Activated CD4-positive, alpha-beta T cell treated with anti-CD3 and anti-CD28 coated beads, Interleukin-2, amount 50 U/mL, for 24 hours (primary cell): ENCODE measurements around the gene PRKN.
"Not testable (repeated sequence)": the region's sequence is repeated elsewhere in the genome, so short reads cannot be mapped to it uniquely, and the experiment has no call there.

Experiments used
- DNase-seq, 2 donors: peaks; one replicate each; pipeline ENCODE4 v3.0.0-alpha.2; 2020; ENCODE audit warnings: low read depth in 1 of 2, low spot score in 1 of 2

PRKN gene

DNA sequence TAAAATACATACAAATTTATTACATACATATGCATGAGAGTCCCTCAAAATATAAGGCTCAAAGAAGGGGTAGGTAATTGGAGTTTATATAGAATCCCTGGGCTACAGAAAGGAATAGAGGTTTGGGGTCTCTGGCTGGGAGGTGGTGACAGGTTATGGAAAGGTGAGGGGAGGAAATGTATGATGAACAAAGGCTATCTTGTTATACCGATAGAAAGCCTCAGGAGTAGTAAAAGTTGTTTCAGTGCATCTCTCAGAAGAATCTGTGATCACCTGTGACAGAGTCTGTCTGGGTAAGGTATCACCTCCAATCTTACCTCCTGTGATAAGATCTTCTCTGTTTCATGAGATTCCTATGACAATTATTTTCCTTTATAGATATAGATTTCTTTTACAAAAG, 1200.8 kb downstream of the PRKN start:
- DNase-seq: no peak

DNA sequence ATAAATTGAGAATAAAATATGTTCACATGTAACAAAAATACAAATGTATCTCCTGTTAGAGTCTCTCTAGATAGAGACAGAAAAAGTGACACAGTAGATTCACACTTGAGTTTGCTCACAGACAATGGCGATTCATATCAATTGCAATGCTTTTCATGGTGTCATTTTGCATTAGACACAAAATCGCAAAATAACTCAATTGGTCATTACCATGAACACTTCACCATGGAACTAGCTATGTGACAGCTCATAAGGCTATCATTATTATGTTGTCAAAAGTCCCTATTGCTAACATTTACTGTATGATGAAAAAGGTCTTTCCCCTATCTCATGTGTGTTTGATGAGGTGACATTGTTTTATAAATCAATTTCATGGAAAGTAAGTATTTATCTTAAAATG, 1204.2 kb downstream of the PRKN start:
- DNase-seq: no peak

DNA sequence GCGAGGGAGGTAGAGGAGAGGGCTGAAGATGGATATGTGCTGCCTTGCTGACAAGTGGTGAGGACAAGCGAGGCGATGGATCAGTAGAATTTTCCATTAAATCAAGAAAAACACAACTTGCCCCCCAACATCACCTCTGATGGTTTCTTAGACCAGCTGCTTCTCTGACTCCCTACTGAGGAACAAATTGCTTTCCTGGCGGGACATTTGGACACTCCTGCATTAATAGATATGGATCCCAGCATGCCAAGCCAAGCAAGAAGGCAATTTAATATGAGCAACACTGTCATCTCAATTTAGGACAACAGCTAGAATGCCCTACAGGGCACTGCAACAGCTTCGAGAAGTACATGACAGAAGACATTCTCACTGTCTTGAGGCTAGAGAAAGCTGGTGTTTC, 1205.3 kb downstream of the PRKN start:
- DNase-seq: no peak

DNA sequence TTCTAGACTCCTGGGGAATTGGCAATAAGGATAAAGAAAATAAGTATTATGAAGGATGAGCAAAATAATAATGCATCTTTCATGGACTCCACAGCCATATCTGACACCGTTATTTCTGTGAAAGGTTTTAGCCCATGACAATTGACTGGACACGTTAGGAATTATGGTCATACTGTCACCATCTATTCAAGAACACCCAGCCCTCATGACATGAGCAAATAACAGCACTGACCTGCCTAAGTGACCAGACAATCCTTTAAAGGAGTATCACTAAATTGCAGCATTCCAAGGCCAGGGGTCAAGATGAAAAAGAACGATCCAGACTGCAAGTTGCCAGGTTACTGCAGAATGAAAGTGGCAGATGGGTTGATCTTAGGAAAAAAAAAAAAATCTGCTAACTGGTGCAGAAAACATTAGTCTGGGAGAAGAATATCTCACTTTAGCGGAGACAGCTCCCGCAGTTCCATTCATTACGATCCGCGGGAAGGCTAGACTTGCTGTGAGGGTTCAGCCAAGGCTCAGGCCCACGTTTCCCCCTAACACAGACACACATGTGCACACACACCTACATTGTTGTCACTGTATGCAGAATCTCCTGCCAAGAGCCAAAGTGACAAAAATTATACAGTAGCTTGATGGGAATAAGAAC, 1216.0 kb downstream of the PRKN start:
- no peak for DNase-seq

DNA sequence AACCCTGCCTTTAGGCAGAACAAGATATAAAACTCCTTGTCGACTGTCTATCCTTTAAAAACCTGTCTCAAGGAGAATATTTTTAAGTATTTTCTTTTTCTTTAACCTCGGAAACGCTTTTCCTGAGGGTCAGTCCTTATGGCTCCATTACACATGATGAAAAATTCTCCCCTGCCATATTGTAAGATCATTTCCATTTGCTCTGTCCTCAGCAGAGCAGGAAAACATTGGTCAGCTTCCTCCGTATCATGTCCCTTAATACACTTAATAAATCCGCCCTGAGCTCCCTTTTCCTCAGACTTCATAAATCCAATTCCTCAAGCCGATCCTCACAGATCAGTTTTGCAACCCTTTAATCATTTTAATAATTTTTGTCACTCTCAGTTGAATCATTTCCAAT, 1219.2 kb downstream of the PRKN start:
- DNase-seq: no peak

DNA sequence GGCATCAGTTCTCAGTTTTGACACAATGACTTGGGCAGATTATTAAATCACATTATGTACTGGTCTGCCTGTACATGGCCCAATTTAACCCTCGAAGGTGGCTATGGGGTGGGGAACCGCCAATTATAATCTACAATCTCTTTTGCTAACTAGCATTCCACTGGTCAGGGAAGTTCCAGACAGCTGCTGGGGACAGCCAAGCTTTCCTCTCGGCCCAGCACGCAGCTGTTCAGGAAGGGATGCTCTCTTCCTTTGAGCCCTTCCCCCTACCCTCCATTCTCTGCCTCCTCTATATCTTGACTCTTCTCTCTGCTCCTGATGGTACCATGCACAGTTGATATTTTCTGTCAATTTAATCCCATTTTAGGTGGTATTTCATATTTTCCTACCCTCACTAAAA, 1220.2 kb downstream of the PRKN start:
- no peak for DNase-seq

DNA sequence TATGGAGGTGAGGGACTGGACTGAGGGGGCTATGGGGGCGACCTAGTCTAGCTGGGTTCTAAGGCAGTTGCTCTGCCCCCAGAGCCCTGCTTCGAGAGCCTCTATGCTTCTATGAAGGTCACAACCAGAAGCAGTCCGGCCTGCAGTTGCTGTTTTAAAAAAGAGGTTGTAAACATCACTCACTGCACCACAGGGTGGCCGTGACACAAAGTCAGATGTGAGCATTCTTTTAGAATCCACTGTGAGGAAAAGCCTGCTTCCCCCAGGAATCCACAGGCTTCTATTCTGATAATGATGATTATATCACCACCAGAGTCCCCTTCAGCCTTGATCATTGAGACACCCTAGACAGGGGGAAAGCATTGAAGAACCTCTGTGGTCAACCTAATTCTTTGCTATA, 1224.0 kb downstream of the PRKN start:
- DNase-seq: no peak

DNA sequence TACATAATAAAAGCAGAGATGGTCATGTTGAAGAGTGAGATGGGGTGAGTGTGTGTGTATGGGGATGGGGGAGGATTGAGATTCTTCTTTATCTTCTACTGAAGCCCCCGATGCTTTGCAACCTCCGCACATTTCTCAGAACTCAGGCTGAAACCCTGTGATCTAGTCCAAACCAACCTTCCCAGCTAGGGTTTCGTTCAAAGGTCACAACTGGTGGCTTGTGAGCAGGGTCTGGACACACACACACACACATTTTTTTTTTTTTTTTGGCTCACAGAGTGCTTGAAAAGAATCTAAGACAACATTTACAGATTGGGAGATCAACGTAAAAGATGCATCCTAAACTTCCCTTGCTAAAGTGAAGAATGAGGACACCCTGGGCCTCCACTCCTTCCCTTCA, 1228.7 kb downstream of the PRKN start:
- DNase-seq: no peak

DNA sequence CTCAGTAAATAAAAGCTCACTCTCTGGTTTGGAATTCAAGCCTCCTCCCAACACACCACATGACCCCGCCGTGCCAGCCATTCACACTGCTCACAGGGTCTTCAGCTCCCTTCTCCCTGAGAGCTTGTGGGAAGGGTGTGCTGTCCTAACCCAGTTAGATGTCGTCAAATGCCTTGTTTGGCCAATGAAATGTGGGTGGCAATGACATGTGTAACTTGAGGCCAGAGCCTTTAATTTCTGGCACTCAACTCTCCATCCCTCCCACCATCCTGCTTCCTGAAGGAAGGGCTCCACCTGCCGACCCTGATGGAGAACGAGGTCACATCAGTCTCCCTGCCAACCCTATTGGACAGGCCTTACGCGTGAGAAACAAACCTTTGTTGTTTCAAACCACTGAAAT, 1229.2 kb downstream of the PRKN start:
- no peak for DNase-seq

DNA sequence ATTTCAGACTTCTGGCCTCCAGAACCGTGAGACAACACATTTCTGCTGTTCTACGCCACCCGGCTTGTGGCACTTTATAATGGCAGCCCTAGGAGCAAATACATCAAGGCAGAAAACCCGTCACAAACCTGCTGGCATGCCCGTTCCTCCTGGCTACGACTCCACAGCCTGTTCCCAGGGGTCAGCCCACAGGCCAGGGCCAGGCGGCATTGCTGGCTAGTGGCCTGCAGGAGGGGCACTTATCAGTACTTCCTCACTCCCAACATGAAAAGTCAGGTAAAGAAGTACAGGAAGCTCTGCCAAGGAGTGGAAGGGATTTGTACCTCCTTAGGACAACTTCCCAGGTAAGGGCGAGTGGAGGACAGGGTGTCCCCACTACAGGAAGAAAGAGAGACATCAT, 1230.6 kb downstream of the PRKN start:
- no peak for DNase-seq

DNA sequence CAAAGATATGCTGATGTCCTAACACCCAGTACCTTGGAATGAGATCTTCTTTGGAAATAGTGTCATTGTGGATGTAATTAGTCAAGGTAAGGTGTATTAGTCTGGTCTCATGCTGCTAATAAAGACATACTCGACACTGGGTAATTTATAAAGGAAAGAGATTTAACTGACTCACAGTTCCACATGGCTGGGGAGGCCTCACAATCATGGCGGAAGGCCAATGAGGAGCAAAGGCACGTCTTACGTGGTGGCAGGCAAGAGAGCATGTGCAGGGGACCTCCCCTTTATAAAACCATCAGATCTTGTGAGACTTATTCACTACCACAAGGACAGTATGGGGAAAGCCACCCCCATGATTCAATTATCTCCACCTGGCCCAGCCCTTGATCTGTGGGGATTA, 1231.3 kb downstream of the PRKN start:
- DNase-seq: not testable (repeated sequence)

DNA sequence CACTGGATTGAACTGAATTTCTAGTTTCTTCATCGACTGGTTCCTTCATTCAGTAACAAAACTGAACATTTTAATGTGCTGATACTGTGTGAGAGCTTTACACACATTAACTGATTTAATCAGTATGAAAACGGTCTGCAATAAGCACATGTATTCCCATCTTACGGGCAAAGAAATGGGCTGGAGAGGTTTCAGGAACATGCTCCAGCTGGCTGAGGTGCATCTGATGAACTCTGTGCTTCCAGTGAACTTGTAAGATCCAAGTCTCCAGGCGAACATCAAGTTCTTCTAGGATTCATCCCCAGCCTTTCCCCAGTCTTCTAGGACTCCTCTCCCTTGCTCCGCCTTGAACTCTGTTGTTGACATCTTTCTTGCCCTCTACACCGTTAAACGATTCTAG, 1233.0 kb downstream of the PRKN start:
- no peak for DNase-seq

DNA sequence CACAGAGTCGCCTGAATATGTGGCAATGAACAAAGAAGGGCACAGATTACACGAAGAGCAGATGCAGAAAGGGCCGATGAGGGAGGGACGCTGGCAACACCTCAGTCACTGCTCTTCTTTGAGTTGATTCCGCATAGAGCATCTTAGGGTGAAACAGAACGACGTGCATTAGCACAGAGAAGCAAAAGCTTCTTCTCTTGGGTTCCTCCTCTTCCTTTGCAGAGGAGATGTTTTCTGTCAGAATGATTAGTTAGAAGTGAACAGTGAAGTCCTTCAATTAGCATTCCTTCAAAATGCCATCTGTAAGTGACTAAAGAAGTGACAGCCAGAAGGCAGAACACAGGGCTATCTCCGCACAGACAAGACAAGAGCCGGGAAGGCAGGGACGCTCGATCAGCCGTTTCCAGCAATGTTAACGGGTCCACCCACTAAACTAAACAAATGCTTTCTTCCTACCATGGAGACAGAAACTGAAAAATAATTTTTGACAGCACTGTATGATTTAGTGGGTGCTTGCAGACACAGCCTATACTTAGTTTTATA, 1233.9 kb downstream of the PRKN start:
- DNase-seq: no peak

DNA sequence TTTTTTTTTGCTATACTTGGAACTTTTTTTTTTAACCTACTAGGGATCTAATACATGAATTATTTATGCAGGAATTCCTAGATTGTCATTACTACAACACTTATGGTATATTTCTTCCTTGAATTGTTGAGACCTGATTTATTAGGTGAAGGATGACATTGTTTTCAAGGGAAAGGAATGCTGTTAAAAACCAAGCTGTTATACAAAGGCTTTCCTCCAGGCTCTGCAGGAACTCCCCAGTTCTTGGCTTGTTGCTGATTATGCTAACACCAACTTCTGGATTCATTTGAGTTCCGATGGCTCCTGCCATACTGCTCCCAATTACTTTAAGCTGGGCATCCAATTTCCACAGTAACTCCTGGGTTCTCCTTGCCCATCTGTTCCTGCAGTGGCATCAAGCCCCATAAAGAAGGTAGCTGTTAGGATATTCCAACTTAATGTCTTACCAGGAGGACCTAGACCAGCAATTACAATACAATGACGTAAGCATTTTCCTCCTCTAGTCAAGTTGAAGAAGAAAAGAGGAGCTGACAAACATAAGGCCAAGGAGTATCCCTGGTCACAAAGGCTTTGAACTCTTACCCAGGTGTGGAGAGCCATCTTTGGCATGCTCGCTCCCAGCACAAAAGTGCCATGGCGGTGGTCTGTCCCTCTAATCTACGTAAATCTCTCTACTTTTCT, 1237.8 kb downstream of the PRKN start:
- no peak for DNase-seq

DNA sequence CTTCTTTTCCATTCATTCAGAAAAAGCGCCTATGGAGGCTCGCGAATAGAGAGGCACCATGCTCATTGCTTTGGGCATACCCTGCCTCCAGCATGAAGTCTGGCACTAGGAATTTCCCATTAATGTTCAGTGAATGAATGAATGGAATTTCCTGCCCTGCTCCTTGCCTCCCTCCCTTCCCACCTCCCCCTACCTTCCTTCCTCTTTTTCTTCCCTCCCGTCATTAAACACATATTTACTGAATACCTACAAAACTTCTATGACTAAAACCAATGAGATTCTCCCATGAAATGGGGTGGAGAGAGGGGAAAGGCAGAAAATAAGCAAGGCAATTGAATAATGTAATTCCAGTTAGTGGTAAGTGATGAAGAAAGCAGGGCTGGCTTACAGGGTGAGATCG, 1239.9 kb downstream of the PRKN start:
- DNase-seq: no peak

DNA sequence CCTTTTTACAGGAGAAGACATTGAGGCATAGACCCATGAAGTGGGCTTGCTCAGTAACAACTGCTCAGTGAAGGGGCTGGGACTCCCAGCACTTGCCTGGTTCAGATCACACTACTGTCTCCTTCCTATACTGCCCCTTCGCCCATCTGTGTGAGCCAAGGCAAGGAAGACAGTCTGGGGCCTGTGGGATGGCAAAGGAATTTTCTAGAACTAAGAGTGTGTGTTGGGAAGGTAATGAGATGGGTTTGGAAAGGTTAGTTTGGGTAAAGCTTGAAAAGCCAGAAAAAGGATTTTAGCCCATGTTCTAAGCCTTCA, 1240.4 kb downstream of the PRKN start:
- no peak for DNase-seq

DNA sequence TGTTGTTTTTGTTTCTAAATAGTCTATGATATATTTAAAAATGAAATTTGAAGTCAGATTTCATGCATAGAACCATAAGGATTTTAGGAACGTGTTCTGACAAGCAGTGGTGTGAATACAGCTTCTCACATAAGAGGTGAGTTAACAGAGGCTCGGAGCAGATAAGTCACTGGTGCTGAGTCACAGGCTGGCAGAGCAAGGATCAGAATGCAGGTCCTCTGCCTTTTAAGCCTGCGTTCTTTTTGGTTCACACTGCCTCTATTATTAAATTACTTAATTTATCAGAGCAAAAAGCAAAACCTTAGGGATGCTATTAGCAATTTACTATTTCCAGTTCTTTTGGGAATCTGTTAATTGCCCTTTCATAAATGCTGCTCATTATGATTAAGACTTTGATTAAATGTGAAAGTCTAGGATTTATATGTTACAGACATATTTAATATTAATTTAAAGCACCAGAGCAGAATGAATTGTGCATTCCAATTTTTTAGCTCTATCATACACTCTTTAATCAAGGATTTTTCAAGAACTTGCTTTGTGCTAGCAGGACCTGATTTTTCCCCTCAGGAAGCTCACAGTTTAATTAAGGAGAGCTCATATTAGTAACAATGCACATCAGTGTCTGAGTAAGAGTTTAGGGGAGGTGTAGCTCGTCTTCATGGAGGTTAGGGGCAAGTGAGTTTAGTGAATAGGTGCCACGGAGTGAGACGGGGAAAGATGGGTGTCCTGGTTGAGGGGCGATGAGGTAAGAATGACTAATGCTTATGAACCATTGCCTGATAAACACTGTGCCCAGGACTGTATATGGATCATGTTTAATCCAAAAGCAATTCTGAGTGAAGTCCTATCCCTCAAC, 1241.0 kb downstream of the PRKN start:
- DNase-seq: no peak

DNA sequence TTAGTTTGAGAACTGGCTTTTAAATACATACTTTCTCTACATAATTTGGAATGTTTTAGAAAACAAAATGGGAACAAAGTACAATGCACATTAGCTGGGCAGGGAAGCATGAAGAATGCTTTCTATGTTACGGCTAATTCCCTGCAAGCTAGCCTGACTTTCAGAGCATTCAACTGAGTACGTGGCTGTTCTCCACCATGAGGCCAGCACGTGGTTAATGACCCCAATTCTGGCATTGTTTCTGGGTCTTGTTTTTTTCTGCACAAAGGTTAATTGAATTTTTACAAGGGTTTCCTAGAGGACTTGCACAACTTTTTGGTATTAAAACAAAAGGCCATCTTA, 1245.1 kb downstream of the PRKN start:
- no peak for DNase-seq

DNA sequence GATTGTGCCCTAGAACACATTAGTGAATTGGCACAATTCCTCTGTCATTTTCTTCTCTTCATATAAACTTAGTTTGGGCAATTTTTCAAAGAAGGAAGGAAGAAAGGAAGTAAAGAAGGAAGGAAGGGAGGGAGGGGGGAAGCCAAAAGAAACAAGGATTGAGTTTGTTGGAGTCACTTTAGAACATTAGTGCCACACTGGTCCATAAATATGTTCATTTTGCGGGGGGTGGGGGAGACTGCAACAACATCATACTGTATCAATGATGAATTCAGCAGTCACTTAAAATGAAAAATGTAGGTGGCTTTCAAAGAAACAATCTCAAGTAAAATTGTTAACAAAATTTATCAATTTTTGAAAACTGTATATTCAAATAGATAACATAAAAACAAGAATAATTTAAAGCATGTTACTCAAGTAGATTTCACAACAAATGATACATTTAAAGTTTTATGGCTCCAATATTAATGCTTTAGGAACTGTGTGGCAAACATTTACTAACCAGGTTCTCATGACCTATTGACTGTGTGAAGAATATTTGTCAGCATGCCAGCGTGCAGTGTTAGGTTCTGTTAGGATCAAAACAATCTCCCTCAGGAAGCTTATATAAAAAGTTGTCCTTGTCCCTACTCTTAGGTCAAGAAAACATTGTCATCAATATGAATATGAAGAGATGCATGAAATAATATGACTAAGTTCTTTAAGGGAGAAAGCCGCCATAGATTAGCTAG, 1245.6 kb downstream of the PRKN start:
- DNase-seq: no peak

DNA sequence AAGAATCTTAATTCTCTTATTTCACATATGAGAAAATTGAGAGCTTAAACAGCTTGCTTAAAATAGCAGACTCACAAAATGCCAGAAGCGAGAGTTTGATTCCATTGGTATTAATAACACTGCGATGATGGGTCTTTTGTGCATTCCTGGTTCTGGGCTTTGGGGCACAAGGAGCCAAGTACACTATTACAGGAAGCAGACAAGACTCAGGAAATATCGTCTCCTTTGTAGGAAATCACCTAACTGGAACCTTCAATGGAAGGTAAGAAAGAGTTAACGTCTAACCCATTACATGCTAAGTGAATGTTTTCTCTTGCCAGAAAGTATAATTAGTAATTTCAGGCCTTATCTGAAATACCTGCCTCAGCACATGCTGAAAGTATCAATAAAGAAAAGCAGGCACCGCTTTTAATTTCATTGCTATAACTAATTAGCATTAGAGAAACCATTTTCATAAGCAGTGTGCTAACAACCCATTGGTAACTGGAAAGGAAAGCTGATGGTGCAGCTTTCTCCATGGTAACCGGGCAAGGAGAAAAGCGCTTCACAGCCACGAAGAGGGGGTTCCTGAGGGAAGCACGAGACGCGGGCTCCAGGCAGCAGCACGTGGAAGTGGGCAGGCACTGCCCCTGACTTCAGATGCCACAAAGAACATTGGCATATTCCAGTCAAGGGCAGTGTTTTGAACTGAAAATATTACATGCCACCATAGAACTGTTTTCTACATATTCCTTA, 1247.0 kb downstream of the PRKN start:
- no peak for DNase-seq

DNA sequence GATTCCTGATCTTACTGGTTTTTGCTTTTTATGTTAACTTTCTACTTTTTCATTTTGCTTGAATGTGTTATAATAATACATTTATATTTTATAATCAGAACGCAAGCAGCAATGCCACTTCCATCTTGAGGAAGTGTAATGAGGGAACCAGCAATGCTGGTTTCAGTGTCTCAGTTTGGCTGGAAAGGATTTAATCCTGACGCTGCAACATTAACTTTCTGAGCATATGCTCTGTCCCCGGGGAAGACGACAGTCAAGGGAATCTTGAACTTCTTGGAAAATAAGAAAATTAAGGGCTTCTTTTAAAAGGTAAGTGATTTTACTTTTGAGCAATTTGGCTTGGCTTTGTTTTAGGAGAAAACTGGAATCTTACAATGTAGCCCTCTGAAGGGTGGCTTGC, 1248.2 kb downstream of the PRKN start:
- DNase-seq: no peak
